ENCODE measurements around the gene PHIP.

PHIP gene

DNA sequence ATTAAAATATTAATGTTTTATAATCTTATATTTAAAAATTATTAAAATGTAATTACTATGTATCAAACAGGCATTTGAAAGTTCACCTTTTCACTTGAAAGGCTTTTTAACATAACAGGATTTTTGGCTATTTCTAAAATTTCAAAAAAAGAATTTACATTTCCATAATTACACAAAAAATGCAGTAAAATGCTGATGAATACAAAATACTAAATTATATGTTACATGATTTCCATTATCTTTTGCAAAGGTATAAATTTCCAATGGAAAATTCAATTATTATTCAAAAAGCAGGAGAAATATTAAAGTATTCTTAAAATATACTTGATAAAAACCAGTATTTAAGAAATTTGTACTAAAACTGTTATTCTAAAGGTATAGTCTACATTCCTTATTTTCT lies 66.1 kb downstream of the PHIP start:
- ChIA-PET CTCF (no interaction called here), POLR2A (no interaction called here)
- TF ChIP-seq, protein P1, sequence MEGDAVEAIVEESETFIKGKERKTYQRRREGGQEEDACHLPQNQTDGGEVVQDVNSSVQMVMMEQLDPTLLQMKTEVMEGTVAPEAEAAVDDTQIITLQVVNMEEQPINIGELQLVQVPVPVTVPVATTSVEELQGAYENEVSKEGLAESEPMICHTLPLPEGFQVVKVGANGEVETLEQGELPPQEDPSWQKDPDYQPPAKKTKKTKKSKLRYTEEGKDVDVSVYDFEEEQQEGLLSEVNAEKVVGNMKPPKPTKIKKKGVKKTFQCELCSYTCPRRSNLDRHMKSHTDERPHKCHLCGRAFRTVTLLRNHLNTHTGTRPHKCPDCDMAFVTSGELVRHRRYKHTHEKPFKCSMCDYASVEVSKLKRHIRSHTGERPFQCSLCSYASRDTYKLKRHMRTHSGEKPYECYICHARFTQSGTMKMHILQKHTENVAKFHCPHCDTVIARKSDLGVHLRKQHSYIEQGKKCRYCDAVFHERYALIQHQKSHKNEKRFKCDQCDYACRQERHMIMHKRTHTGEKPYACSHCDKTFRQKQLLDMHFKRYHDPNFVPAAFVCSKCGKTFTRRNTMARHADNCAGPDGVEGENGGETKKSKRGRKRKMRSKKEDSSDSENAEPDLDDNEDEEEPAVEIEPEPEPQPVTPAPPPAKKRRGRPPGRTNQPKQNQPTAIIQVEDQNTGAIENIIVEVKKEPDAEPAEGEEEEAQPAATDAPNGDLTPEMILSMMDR (IDR thresholded peaks at IDR 0.05; ENCODE audit: control extremely low read depth, extremely low read depth, low read depth, missing control alignments): no peak
- no peak for DNase-seq (ENCODE audit: extremely low spot score)

DNA sequence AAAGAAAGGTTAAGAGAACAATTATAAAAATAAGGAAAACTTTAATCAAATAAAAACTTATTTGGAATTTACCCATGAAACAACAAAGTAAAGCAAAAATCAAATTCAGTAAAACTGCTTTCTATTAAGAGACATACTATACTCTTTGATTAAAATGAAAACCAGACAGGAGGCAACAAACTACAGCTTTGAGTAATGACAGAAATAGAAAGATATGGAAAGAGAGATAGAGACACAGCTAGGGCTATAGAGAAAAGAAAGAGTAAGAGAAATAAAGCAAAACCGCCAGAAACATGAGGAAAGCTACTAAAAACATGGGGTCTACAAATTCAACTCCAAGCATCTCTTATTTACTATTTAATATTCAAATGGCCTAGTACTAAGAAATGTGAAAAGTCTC lies 67.6 kb downstream of the PHIP start:
- POLR2A ChIA-PET: no interaction called here
- CTCF ChIA-PET: interaction anchor here (1.1 to 1.3 kb wide), 3 partner anchors 17 to 22 kb away, joined by 3 read pairs; no protein-coding TSS in a partner anchor
- TF ChIP-seq, protein P1 (IDR thresholded peaks at IDR 0.05; ENCODE audit: control extremely low read depth, extremely low read depth, low read depth, missing control alignments): no peak
- DNase-seq (ENCODE audit: extremely low spot score): no peak

DNA sequence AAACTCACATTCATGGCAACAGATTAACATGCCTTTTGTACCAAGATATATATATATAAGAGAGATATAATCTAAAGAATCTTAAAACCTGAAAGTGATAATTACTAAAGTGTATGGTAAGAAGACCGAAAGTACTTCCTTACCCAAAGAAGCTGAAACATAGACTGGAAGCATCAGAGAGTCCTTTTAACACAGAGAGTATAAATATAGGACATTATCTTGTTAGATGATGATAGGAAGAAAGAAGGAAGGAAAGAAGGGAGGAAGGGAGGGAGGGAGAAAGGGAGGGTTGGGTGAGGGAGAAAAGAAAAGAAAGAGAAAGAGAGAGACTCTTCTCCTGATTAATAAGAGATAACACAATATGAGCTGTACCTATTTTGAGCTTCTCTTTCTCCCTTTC lies 68.2 kb downstream of the PHIP start:
- ChIA-PET CTCF (interaction anchor here (1.1 to 1.2 kb wide), 2 partner anchors 17 to 22 kb away, joined by 3 read pairs; no protein-coding TSS in a partner anchor), POLR2A (no interaction called here)
- DNase-seq (ENCODE audit: extremely low spot score): no peak
- TF ChIP-seq, protein P1 (IDR thresholded peaks at IDR 0.05; ENCODE audit: control extremely low read depth, extremely low read depth, low read depth, missing control alignments): no peak

DNA sequence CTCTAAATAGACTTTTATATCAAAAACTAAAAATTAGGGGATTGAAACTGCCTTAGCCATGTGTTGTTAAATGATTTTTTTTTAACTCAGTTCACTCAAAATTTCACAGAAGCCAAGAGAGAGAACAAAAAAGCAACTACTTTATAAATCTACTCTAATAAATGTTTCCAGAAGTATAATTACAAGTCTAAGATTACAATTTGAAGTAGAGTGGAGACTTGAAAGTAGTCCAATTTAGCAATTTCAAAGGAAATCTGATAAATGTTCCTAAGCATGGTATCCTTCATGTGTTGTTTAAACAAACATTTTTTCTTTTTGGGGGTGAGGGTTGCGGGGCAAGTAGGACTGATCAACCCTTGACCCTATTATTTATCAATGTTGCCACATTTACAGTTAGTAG lies 72.6 kb downstream of the PHIP start:
- POLR2A ChIA-PET: no interaction called here
- DNase-seq (ENCODE audit: extremely low spot score): no peak
- TF ChIP-seq, protein P1 (IDR thresholded peaks at IDR 0.05; ENCODE audit: control extremely low read depth, extremely low read depth, low read depth, missing control alignments): no peak
- CTCF ChIA-PET: no interaction called here

DNA sequence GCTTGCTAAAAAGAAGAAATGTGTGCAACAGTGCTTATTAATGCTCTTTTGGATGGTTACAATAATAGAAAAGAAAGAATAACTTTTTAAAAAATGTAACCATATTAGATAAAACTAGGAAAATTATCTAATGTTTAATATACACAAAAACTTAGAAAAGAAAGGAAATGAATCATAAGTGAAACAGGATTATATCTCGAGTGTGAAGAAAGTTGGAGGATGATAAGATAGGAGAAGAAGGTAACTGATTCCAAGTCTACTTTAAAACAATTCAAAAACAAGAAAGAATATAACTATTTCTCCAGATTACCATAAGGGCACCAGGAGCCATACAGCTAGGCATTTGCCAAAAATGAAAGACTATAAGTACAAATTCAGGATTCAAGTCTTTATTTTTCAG lies 73.0 kb downstream of the PHIP start:
- TF ChIP-seq, protein P1 (IDR thresholded peaks at IDR 0.05; ENCODE audit: control extremely low read depth, extremely low read depth, low read depth, missing control alignments): no peak
- ChIA-PET CTCF (no interaction called here), POLR2A (no interaction called here)
- no peak for DNase-seq (ENCODE audit: extremely low spot score)

DNA sequence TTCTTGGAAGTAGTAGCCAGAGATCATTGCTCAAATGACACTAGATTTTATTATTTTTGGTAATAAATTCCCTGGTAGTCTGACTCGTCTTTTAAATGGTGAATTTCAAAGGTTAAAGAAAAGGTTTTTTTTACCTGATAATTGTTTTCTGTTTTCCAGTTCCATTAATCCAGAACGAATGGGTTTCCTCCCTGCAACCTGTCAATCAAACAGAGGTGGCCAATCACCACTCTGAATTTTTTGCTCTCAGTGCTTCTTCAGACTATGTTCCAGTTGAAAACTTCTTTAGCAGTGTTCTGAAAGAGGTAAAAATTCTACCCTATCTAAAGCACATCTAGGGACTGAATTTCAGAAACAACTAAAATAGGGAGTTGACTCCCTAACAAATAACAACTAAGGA lies 73.8 kb downstream of the PHIP start:
- TF ChIP-seq, protein P1 (IDR thresholded peaks at IDR 0.05; ENCODE audit: control extremely low read depth, extremely low read depth, low read depth, missing control alignments): no peak
- CTCF ChIA-PET: no interaction called here
- POLR2A ChIA-PET: no interaction called here
- no peak for DNase-seq (ENCODE audit: extremely low spot score)

DNA sequence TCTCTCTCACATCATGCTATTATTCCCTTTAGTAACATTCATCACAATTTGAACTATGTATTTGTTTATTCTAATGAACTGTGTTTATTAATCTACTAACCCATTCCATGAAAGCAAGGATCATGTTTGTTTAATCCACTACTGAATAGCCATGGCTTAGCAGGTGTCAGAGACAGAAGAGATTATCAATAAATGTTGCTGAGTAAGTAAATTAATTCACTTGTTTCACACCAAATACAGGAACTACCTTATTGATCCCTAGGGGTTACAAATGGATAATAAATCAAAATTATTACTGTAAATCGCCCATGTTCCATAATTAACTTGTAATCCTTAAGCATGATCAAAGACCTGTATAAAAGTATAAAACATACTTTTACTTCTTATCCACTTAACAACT lies 76.6 kb downstream of the PHIP start:
- POLR2A ChIA-PET: no interaction called here
- TF ChIP-seq, protein P1 (IDR thresholded peaks at IDR 0.05; ENCODE audit: control extremely low read depth, extremely low read depth, low read depth, missing control alignments): no peak
- CTCF ChIA-PET: interaction anchor here (0.7 kb wide), 1 partner anchor 17 kb away, joined by 3 read pairs; no protein-coding TSS in a partner anchor
- DNase-seq (ENCODE audit: extremely low spot score): no peak

Measured in GM10248 (cell line).